ENCODE data around the gene DKC1. TPM values are rescaled to one million over a fixed set of nuclear protein-coding genes. Genes with fewer than 3 reads are reported as not detected.
"Not testable (repeated sequence)": the region's sequence is repeated elsewhere in the genome, so short reads cannot be mapped to it uniquely, and the experiment has no call there.

Gene DKC1
- polyA plus RNA-seq, 2 donors, result 22.3 to 43.0 TPM

DNA sequence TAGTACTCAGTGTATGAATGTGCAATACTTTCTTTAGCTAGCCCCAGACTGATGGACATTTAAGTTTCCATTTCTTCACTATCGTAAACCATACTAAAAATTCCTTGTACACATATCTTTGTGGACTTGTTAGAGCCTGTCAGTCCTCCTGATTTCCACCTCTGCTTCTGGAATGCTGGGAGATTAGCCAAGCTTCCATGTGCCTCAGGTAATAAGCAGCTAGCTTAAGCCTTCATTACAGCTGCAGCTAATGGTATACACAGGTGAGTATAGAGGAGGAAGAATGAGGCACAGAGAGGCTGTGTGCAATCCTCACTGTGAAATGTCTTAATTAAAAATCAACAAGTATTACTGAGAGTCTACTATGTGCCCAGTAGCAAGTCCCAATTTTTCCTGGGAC is 62.0 kb downstream of the DKC1 start:
- H3K27ac ChIP-seq (ENCODE audit: low read depth in 2 of 2, low read length in 1 of 2), result no peak overlapping the region
- no peak overlapping the region for H3K4me3 ChIP-seq (ENCODE audit: low read depth in 1 of 2, low read length in 2 of 2)
- H3K36me3 ChIP-seq (ENCODE audit: control insufficient read depth in 2 of 2, insufficient read depth in 2 of 2, low read length in 1 of 2), result no peaks in the 10 kb centered on the region
- no peaks in the 10 kb centered on the region for H3K27me3 ChIP-seq (ENCODE audit: control insufficient read depth in 1 of 2, insufficient read depth in 2 of 2, low read length in 2 of 2)
- 48 to 83% methylated on average over 1 of the region's 1 CpG for WGBS, 2 donors
- no peaks in the 10 kb centered on the region for H3K4me1 ChIP-seq (ENCODE audit: control insufficient read depth in 2 of 2, insufficient read depth in 2 of 2, low read length in 1 of 2)
- no peaks in the 10 kb centered on the region for H3K9me3 ChIP-seq (ENCODE audit: control insufficient read depth in 2 of 2, insufficient read depth in 1 of 2, low read depth in 1 of 2, low read length in 1 of 2)

DNA sequence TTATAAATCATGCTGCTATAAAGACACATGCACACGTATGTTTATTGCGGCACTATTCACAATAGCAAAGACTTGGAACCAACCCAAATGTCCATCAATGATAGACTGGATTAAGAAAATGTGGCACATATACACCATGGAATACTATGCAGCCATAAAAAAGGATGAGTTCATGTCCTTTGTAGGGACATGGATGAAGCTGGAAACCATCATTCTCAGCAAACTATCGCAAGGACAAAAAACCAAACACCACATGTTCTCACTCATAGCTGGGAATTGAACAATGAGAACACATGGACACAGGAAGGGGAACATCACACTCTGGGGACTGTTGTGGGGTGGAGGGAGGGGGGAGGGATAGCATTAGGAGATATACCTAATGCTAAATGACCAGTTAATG is 62.9 kb downstream of the DKC1 start:
- not testable (repeated sequence) for H3K9me3 ChIP-seq (ENCODE audit: control insufficient read depth in 2 of 2, insufficient read depth in 1 of 2, low read depth in 1 of 2, low read length in 1 of 2); H3K27me3 ChIP-seq (ENCODE audit: control insufficient read depth in 1 of 2, insufficient read depth in 2 of 2, low read length in 2 of 2); H3K4me3 ChIP-seq (ENCODE audit: low read depth in 1 of 2, low read length in 2 of 2); H3K36me3 ChIP-seq (ENCODE audit: control insufficient read depth in 2 of 2, insufficient read depth in 2 of 2, low read length in 1 of 2); H3K27ac ChIP-seq (ENCODE audit: low read depth in 2 of 2, low read length in 1 of 2); H3K4me1 ChIP-seq (ENCODE audit: control insufficient read depth in 2 of 2, insufficient read depth in 2 of 2, low read length in 1 of 2)
- no CpG with 5 or more reads among the region's 3 CpGs for WGBS, 2 donors

Other genes starting within 250 kb of the DKC1 start
- gene FAM3A, start 246.6 kb upstream of the DKC1 start, polyA plus RNA-seq, result 10 to 100 TPM; 51.6 to 54.4 TPM
- gene G6PD, start 216.0 kb upstream of the DKC1 start, polyA plus RNA-seq, result 10 to 100 TPM; 42.7 to 46.9 TPM
- gene IKBKG, start 215.2 kb upstream of the DKC1 start, polyA plus RNA-seq, result 10 to 100 TPM; 16.2 to 19.7 TPM
- not detected for gene CTAG1A, start 177.7 kb upstream of the DKC1 start, polyA plus RNA-seq
- under 1 TPM in 1 of 2 donors, not detected in 1; 0.04 TPM for gene CTAG1B, start 143.6 kb upstream of the DKC1 start, polyA plus RNA-seq
- gene CTAG2, start 109.3 kb upstream of the DKC1 start, polyA plus RNA-seq, result 1 to 10 TPM in 1 of 2 donors, not detected in 1; 2.8 TPM
- under 1 TPM; 0.56 to 0.57 TPM for gene GAB3, start 11.8 kb upstream of the DKC1 start, polyA plus RNA-seq
- gene MPP1, start 42.6 kb downstream of the DKC1 start, polyA plus RNA-seq, result 1 to 10 TPM; 4.1 to 6.4 TPM
- not detected for gene SMIM9, start 71.8 kb downstream of the DKC1 start, polyA plus RNA-seq
- 10 to 100 TPM; 13.9 to 17.0 TPM for gene F8A1, start 123.5 kb downstream of the DKC1 start, polyA plus RNA-seq